CD4-positive, alpha-beta memory T cell (primary cell): ENCODE results near the gene EIF1. TPM values are rescaled to one million over a fixed set of nuclear protein-coding genes. Genes with fewer than 3 reads are reported as not detected.

Source experiments
- CTCF ChIA-PET: fragments of 350-600 bp; sonication (Branson Sonifier 250); formaldehyde crosslinking; loops from one replicate; lab custom pipeline; 2021; ENCODE audit warnings: inconsistent platforms; ENCODE audit not compliant: partially characterized antibody; lab: Charles Lee
- POLR2A ChIA-PET: fragments of 350-600 bp; sonication (Branson Sonifier 250); formaldehyde crosslinking; loops from one replicate; lab custom pipeline; 2021; ENCODE audit not compliant: partially characterized antibody; lab: Charles Lee
- DNase-seq, 5 donors: peaks; one replicate each; pipeline versions ENCODE4 v3.0.0 to v3.0.0-alpha.2; 2020 to 2022; ENCODE audit warnings: mixed read lengths in 1 of 5
- H3K27ac ChIP-seq: one replicate; pipeline ENCODE4 v1.7.0; 2013; ENCODE audit warnings: low read depth, low read length
- H3K27me3 ChIP-seq: 2 replicates; pipeline ENCODE4 v1.7.0; 2013; ENCODE audit warnings: mild to moderate bottlenecking, low read length, moderate library complexity; ENCODE audit not compliant: insufficient read depth
- H3K36me3 ChIP-seq: 2 replicates; pipeline ENCODE4 v1.7.0; 2013; ENCODE audit warnings: mild to moderate bottlenecking, low read length, moderate library complexity; ENCODE audit not compliant: insufficient read depth
- H3K4me1 ChIP-seq: 2 replicates; pipeline ENCODE4 v1.7.0; 2013; ENCODE audit warnings: mild to moderate bottlenecking, low read length, moderate library complexity; ENCODE audit not compliant: insufficient read depth
- H3K4me3 ChIP-seq, 2 donors: one replicate each; pipeline ENCODE4 v1.7.0; 2013; ENCODE audit warnings: low read length in 2 of 2, mild to moderate bottlenecking in 1 of 2
- H3K9me3 ChIP-seq, 2 donors: one replicate each; pipeline ENCODE4 v1.7.0; 2013; ENCODE audit warnings: low read length in 2 of 2, control low read depth in 1 of 2; ENCODE audit not compliant: control insufficient read depth in 1 of 2
- H3K27ac Mint-ChIP-seq, 7 donors: one replicate each; pipeline ENCODE4 v1.8.0; 2020 to 2021; ENCODE audit warnings: mixed read lengths in 7 of 7, mild to moderate bottlenecking in 6 of 7, inconsistent platforms in 3 of 7, moderate library complexity in 3 of 7
- H3K27me3 Mint-ChIP-seq, 2 donors: one replicate each; pipeline ENCODE4 v1.8.0; 2020 to 2021; ENCODE audit warnings: mixed read lengths in 2 of 2
- H3K36me3 Mint-ChIP-seq, 2 donors: one replicate each; pipeline ENCODE4 v1.8.0; 2020 to 2021; ENCODE audit warnings: mixed read lengths in 2 of 2, inconsistent platforms in 1 of 2, mild to moderate bottlenecking in 1 of 2
- H3K4me1 Mint-ChIP-seq, 4 donors: one replicate each; pipeline ENCODE4 v1.8.0; 2020 to 2021; ENCODE audit warnings: mixed read lengths in 4 of 4, mild to moderate bottlenecking in 1 of 4
- H3K4me3 Mint-ChIP-seq, 8 donors: one replicate each; pipeline ENCODE4 v1.8.0; 2020 to 2021; ENCODE audit warnings: mixed read lengths in 8 of 8, mild to moderate bottlenecking in 7 of 8, moderate library complexity in 6 of 8, inconsistent platforms in 3 of 8
- H3K9me3 Mint-ChIP-seq, 8 donors: one replicate each; pipeline ENCODE4 v1.8.0; 2020 to 2021; ENCODE audit warnings: mixed read lengths in 8 of 8, mild to moderate bottlenecking in 5 of 8, inconsistent platforms in 3 of 8, moderate library complexity in 1 of 8
- intact Hi-C: fragments of 100-400 bp; cut with micrococcal nuclease; formaldehyde crosslinking; loops from one replicate; pipeline ENCODE4 v1.15.1; 2023
- polyA plus RNA-seq, 2 donors: library from polyadenylated mRNA; unstranded; fragments of 300-500 nt; fragmentation: Illumina TruSeq; gene quantifications; one replicate each; pipeline ENCODE4 v1.2.3, GENCODE V29; 2021
- total RNA-seq, 2 experiments: library from RNA; stranded (reverse); gene quantifications; one replicate each; pipeline ENCODE4 v1.2.3, GENCODE V29; 2021

EIF1 gene
- total and polyA plus RNA-seq, 4 experiments from 2014 or later: 776 to 1,611 (median 960) TPM

GRCh38 chr17:41651625-41652460 is 36.8 kb upstream of the EIF1 start:
- Mint-ChIP-seq H3K9me3 (peaks cover 0 to 1% (median 0%) of the 10 kb centered on the region in 8 donors), H3K36me3 (no peaks in the 10 kb centered on the region), H3K4me3 (peak overlapping the region in 2 of 8 donors; percentile 39 to 46), H3K4me1 (peaks cover 2 to 11% (median 8%) of the 10 kb centered on the region in 4 donors), H3K27ac (peak overlapping the region in 3 of 7 donors; percentile 2 to 67 (median 10)), H3K27me3 (peaks cover 0 to 2% of the 10 kb centered on the region in 2 donors)
- Histone ChIP-seq H3K4me1 (peaks cover 13% of the 10 kb centered on the region), H3K27me3 (no peaks in the 10 kb centered on the region), H3K36me3 (no peaks in the 10 kb centered on the region), H3K27ac (no peak overlapping the region), H3K9me3 (no peaks in the 10 kb centered on the region), H3K4me3 (no peak overlapping the region)
- ChIA-PET CTCF (interaction anchor here (1.0 to 11.5 kb wide), 5 partner anchors 13 to 793 kb away, joined by 3 to 394 read pairs (median 7); no protein-coding TSS in a partner anchor), POLR2A (interaction anchor here (1.0 kb wide), 1 partner anchor 36 kb away, joined by 3 read pairs; the partner anchor contains the start of gene EIF1)
- DNase-seq: no peak
- intact Hi-C loops: no loop called here

DNA sequence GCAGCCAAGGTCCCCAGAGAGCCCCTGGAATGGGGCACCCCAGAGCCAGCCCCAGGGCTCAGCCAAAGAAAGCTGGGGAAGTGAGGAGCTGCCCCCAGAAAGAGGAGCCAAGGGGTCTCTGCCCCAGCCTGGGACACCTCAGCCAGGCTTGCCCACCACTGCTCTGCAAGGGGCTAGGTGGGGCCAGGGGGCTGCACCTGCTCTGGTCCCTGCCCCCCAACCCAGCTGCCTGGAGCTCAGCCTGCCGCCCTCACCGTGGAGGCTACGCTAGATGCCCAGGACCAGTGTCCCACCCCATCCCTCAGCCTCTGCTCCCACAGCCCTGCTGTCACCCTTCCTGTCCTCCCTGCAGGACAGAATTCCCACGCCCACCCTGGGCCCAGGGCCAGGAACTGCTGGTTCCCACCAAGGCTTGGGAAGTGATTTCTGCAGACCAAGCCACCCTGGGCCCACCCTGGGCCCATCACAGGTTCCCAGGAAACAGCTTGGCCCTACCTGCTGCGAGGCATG is 36.2 kb upstream of the EIF1 start:
- Mint-ChIP-seq H3K36me3 (no peaks in the 10 kb centered on the region), H3K4me1 (peaks cover 2 to 11% (median 8%) of the 10 kb centered on the region in 4 donors), H3K27ac (no peak overlapping the region), H3K27me3 (peaks cover 0 to 2% of the 10 kb centered on the region in 2 donors), H3K4me3 (no peak overlapping the region), H3K9me3 (peaks cover 0 to 1% (median 0%) of the 10 kb centered on the region in 8 donors)
- POLR2A ChIA-PET: no interaction called here
- CTCF ChIA-PET: interaction anchor here (1.0 to 11.5 kb wide), 4 partner anchors 13 to 103 kb away, joined by 3 to 394 read pairs (median 5); no protein-coding TSS in a partner anchor
- Histone ChIP-seq H3K4me1 (peaks cover 13% of the 10 kb centered on the region), H3K27me3 (no peaks in the 10 kb centered on the region), H3K36me3 (no peaks in the 10 kb centered on the region), H3K27ac (no peak overlapping the region), H3K4me3 (no peak overlapping the region), H3K9me3 (no peaks in the 10 kb centered on the region)
- intact Hi-C loops: no loop called here
- no peak for DNase-seq

GRCh38 chr17:41653421-41653820 is 35.3 kb upstream of the EIF1 start:
- no peak overlapping the region for H3K27ac Mint-ChIP-seq
- peaks cover 0 to 1% (median 0%) of the 10 kb centered on the region in 8 donors for H3K9me3 Mint-ChIP-seq
- H3K27me3 Mint-ChIP-seq: peaks cover 0 to 2% of the 10 kb centered on the region in 2 donors
- no peaks in the 10 kb centered on the region for H3K9me3 ChIP-seq
- H3K4me3 Mint-ChIP-seq: no peak overlapping the region
- ChIA-PET CTCF (interaction anchor here (0.9 to 11.5 kb wide), 4 partner anchors 11 to 104 kb away, joined by 3 to 394 read pairs (median 5); no protein-coding TSS in a partner anchor), POLR2A (no interaction called here)
- H3K4me1 Mint-ChIP-seq: peaks cover 2 to 6% (median 5%) of the 10 kb centered on the region in 4 donors
- DNase-seq: no peak
- no peaks in the 10 kb centered on the region for H3K36me3 ChIP-seq
- H3K36me3 Mint-ChIP-seq: no peaks in the 10 kb centered on the region
- H3K27me3 ChIP-seq: no peaks in the 10 kb centered on the region
- no peak overlapping the region for H3K4me3 ChIP-seq
- no peak overlapping the region for H3K27ac ChIP-seq
- intact Hi-C loops: no loop called here
- peaks cover 5% of the 10 kb centered on the region for H3K4me1 ChIP-seq

DNA sequence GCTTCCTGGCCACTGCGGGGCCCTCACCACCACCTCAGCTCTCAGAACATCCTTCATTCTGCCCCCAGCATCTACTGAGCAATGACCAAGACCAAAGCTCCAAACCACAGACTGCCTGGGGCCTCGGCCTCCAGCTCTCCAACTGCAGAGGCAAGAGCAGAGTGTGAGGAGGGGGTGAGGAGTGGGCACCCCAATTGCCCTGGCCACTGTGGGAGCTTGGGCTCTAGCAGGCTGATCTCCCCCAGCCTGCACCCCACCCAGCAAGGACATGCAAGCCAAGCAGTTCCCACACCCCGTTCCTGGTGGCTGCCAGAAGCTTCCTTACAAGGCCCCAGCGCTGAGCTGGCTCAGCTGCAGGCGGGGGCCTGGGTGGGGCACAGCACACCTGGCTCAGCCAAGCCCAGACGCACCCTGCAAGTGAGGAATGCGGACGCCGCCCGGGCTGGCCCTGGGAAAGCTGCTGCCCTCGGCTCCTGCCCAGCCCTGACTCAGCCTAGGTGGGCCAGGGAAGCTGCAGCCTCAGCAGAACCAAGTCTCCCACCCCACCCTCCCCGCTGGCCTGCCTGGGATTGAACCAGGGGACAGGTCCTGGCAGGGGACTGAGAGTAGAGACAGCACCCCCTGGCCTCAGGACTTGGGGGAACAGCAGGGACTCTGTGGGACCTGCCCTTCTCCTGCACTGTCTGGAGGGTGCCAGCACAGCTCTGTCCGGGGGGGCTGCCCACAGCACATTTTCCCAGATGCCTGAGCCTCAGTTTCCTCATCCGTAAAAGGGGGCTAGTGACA is 34.6 kb upstream of the EIF1 start:
- Mint-ChIP-seq H3K36me3 (no peaks in the 10 kb centered on the region), H3K27ac (no peak overlapping the region), H3K9me3 (peaks cover 0 to 1% (median 0%) of the 10 kb centered on the region in 8 donors), H3K4me1 (peaks cover 0 to 4% (median 0%) of the 10 kb centered on the region in 4 donors), H3K4me3 (no peak overlapping the region), H3K27me3 (peaks cover 0 to 2% of the 10 kb centered on the region in 2 donors)
- Histone ChIP-seq H3K9me3 (no peaks in the 10 kb centered on the region), H3K27ac (no peak overlapping the region), H3K4me1 (no peaks in the 10 kb centered on the region), H3K27me3 (no peaks in the 10 kb centered on the region), H3K4me3 (no peak overlapping the region), H3K36me3 (no peaks in the 10 kb centered on the region)
- CTCF ChIA-PET: interaction anchor here (0.7 to 11.5 kb wide), 5 partner anchors 11 to 743 kb away, joined by 3 to 394 read pairs (median 3); no protein-coding TSS in a partner anchor
- DNase-seq: no peak
- intact Hi-C loops: no loop called here
- POLR2A ChIA-PET: no interaction called here

DNA sequence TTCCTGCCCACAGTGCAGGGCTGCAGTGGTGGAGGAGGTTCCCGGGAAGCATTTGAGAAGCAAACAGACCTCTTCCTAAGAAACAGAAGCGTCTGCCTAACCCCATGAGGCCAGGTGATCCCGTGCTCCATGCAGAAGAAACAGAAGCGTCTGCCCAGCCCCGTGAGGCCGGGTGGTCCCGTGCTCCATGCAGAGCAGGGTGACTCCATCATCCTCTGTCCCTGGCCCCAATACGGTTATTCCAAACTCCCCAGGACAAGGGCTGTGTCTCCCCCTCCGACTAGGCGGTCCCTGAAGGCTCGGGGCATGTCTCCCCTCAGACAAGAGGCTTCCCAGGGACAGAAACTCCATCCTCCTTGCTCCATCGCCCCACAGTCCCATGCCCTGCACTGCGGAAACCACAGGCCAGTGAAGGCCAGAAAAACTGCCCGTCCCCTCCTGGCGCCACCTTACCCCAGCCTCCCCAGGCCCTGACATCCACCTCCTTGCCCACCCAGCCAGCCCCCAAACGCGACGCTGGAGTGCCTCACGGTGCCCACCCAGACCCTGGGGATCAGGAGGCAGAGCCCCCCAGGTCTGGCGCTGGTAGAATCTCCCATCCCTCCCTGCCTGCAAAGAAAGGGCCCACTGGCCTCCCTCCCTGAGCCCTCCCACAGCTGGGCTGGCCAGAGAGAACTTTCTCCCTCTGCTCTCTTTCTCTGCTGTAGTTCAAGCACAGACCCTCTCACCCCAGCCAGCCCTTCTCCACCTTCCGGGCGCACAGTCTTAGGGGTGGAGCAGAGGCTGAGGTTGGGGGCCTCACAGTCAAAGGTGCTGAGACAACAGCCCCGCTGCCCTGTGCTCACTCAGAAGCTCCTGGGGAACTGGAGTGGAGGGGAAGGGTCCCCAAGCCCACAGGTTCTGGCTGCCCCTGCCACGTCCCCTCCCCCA is 33.7 kb upstream of the EIF1 start:
- no peak overlapping the region for H3K4me3 ChIP-seq
- no peaks in the 10 kb centered on the region for H3K9me3 ChIP-seq
- no peaks in the 10 kb centered on the region for H3K4me1 ChIP-seq
- no peaks in the 10 kb centered on the region for H3K36me3 ChIP-seq
- CTCF ChIA-PET: interaction anchor here (0.7 to 11.5 kb wide), 2 partner anchors 10 to 744 kb away, joined by 3 to 394 read pairs; no protein-coding TSS in a partner anchor
- POLR2A ChIA-PET: no interaction called here
- H3K27me3 ChIP-seq: no peaks in the 10 kb centered on the region
- no peak overlapping the region for H3K27ac ChIP-seq
- Mint-ChIP-seq H3K9me3 (peaks cover 0 to 1% (median 0%) of the 10 kb centered on the region in 8 donors), H3K36me3 (no peaks in the 10 kb centered on the region), H3K27ac (no peak overlapping the region), H3K4me3 (no peak overlapping the region), H3K4me1 (peaks cover 0 to 4% (median 0%) of the 10 kb centered on the region in 4 donors), H3K27me3 (peaks cover 0 to 2% of the 10 kb centered on the region in 2 donors)
- DNase-seq: no peak
- intact Hi-C loops: no loop called here

DNA sequence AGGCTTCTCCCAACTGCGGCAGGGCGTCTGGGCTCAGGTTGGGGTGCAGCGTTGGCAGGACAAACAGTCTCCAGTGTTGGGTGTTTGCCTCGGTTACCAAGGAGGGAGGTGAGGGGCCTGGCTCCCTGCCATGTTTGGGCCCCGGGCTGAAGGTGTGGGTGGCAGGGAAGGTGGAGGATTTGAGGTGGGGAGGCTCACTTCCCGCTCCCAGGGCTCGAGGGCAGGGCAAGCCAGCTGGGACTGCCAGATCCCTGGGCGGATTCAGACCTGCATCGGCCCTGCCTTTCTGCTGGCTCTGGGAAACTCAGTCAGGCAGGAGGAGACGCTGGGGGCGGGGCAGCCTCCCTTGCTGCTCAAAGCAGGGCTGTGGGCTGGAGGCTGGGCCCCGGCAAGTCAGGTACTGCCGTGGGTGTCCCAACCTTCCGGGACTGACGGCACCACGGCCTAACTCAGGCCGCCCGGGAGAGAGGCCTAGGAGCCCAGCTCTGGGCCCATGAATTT is 33.0 kb upstream of the EIF1 start:
- Mint-ChIP-seq H3K9me3 (peaks cover 0 to 1% (median 0%) of the 10 kb centered on the region in 8 donors), H3K36me3 (no peaks in the 10 kb centered on the region), H3K4me1 (peaks cover 0 to 4% (median 0%) of the 10 kb centered on the region in 4 donors), H3K27me3 (peaks cover under 1 to 2% of the 10 kb centered on the region in 2 donors), H3K27ac (no peak overlapping the region), H3K4me3 (no peak overlapping the region)
- H3K27me3 ChIP-seq: no peaks in the 10 kb centered on the region
- no peak for DNase-seq
- H3K4me3 ChIP-seq: no peak overlapping the region
- ChIA-PET POLR2A (no interaction called here), CTCF (no interaction called here)
- H3K9me3 ChIP-seq: no peaks in the 10 kb centered on the region
- no peaks in the 10 kb centered on the region for H3K4me1 ChIP-seq
- intact Hi-C loops: no loop called here
- no peak overlapping the region for H3K27ac ChIP-seq
- no peaks in the 10 kb centered on the region for H3K36me3 ChIP-seq
